GM18867 (cell line): ENCODE data around the gene SOX6.
"Not testable (repeated sequence)": the region's sequence is repeated elsewhere in the genome, so short reads cannot be mapped to it uniquely, and the experiment has no call there.

Experiments
- ATAC-seq: cut with Tn5 transposase; IDR thresholded peaks from one replicate; pipeline ENCODE4 v1.9.1; 2021; ENCODE audit warnings: mild to moderate bottlenecking, moderate library complexity; ENCODE audit not compliant: unreplicated experiment

The SOX6 gene

GRCh38 chr11:16110886-16111285 lies 245.5 kb downstream of the SOX6 start:
- no peak for ATAC-seq

GRCh38 chr11:16099343-16099900 lies 256.9 kb downstream of the SOX6 start:
- no peak for ATAC-seq

- no peak for ATAC-seq
Observed at GRCh38 chr11:16098526-16099205, 257.7 kb downstream of the SOX6 start.

- no peak for ATAC-seq
Observed at GRCh38 chr11:16097543-16097942, 258.8 kb downstream of the SOX6 start.

- no peak for ATAC-seq
Observed at GRCh38 chr11:16096336-16096735, 260.0 kb downstream of the SOX6 start.

GRCh38 chr11:16095756-16096155 lies 260.6 kb downstream of the SOX6 start:
- ATAC-seq = no peak

- ATAC-seq = no peak
Observed at GRCh38 chr11:16093889-16094653, 262.3 kb downstream of the SOX6 start.

GRCh38 chr11:16091862-16092261 lies 264.5 kb downstream of the SOX6 start:
- no peak for ATAC-seq

GRCh38 chr11:16089481-16089880 lies 266.9 kb downstream of the SOX6 start:
- ATAC-seq = no peak

GRCh38 chr11:16088774-16089173 lies 267.6 kb downstream of the SOX6 start:
- ATAC-seq = no peak

GRCh38 chr11:16087886-16088285 lies 268.5 kb downstream of the SOX6 start:
- no peak for ATAC-seq

GRCh38 chr11:16086229-16086819 lies 270.0 kb downstream of the SOX6 start:
- no peak for ATAC-seq

GRCh38 chr11:16082095-16083055 lies 274.0 kb downstream of the SOX6 start:
- no peak for ATAC-seq

- no peak for ATAC-seq
Observed at GRCh38 chr11:16081382-16082094, 274.8 kb downstream of the SOX6 start.

- no peak for ATAC-seq
Observed at GRCh38 chr11:16080688-16081381, 275.5 kb downstream of the SOX6 start.

- ATAC-seq = no peak
Observed at GRCh38 chr11:16078936-16079335, 277.4 kb downstream of the SOX6 start.

GRCh38 chr11:16070573-16070972 lies 285.8 kb downstream of the SOX6 start:
- ATAC-seq = no peak

- not testable (repeated sequence) for ATAC-seq
Observed at GRCh38 chr11:16067268-16067667, 289.1 kb downstream of the SOX6 start.

- ATAC-seq = no peak
Observed at GRCh38 chr11:16059332-16059731, 297.0 kb downstream of the SOX6 start.
